WTC11 (cell line): ENCODE results near the gene FOXA3. TPM values are rescaled to one million over a fixed set of nuclear protein-coding genes. Genes with fewer than 3 reads are reported as not detected.

ENCODE experiments used
- ATAC-seq: fragments of 200-7000 bp; cut with Tn5 transposase; 2 replicates; pipeline ENCODE4 v1.10.0; 2021; ENCODE audit warnings: mild to moderate bottlenecking, moderate library complexity
- CTCF ChIA-PET: fragments of 300-600 bp; sonication (Branson Sonifier 250); formaldehyde crosslinking; loops from one replicate; lab custom pipeline; 2021; ENCODE audit warnings: antibody characterized with exemption; lab: Charles Lee
- POLR2A ChIA-PET: fragments of 350-600 bp; sonication (Branson Sonifier 250); formaldehyde crosslinking; loops from one replicate; lab custom pipeline; 2021; ENCODE audit warnings: antibody characterized with exemption; lab: Charles Lee
- DNase-seq: peaks from one replicate; pipeline ENCODE4 v3.0.0; 2021; ENCODE audit warnings: low spot score
- H3K27ac Mint-ChIP-seq: 2 replicates; pipeline ENCODE4 v1.8.0; 2021; ENCODE audit warnings: mixed read lengths
- H3K27me3 Mint-ChIP-seq: 2 replicates; pipeline ENCODE4 v1.8.0; 2021; ENCODE audit warnings: low read depth, mild to moderate bottlenecking, moderate library complexity, mixed read lengths
- H3K36me3 Mint-ChIP-seq: 2 replicates; pipeline ENCODE4 v1.8.0; 2021; ENCODE audit warnings: mixed read lengths
- H3K4me1 Mint-ChIP-seq: 2 replicates; pipeline ENCODE4 v1.8.0; 2022; ENCODE audit warnings: mixed read lengths
- H3K4me3 Mint-ChIP-seq: 2 replicates; pipeline ENCODE4 v1.8.0; 2021; ENCODE audit warnings: mild to moderate bottlenecking, moderate library complexity, mixed read lengths
- H3K9me3 Mint-ChIP-seq: 2 replicates; pipeline ENCODE4 v1.8.0; 2021; ENCODE audit warnings: mixed read lengths
- AFF4 ChIP-seq: sonication (generic); formaldehyde crosslinking; IDR thresholded peaks from 2 replicates; pipeline ENCODE4 v1.8.1; 2023; ENCODE audit warnings: mild to moderate bottlenecking, missing genetic modification reagents, borderline replicate concordance
- E2F1 ChIP-seq: sonication (generic); formaldehyde crosslinking; IDR thresholded peaks from 2 replicates; pipeline ENCODE4 v1.8.0; 2022; ENCODE audit warnings: mild to moderate bottlenecking, missing genetic modification reagents
- GTF2I ChIP-seq: fragments of 250-450 bp; sonication (Bioruptor Pico); conservative IDR thresholded peaks from 2 replicates; pipeline ENCODE4 v1.4.0; 2021; ENCODE audit warnings: mild to moderate bottlenecking
- HMGXB4 ChIP-seq: sonication (generic); formaldehyde crosslinking; IDR thresholded peaks from 2 replicates; pipeline ENCODE4 v1.8.1; 2023; ENCODE audit warnings: mild to moderate bottlenecking, moderate library complexity, missing genetic modification reagents
- MAX ChIP-seq: sonication (generic); formaldehyde crosslinking; IDR thresholded peaks from 2 replicates; pipeline ENCODE4 v1.8.0; 2022; ENCODE audit warnings: mild to moderate bottlenecking, missing genetic modification reagents
- NFYB ChIP-seq: sonication (generic); formaldehyde crosslinking; conservative IDR thresholded peaks from 2 replicates; pipeline ENCODE4 v1.8.0; 2022; ENCODE audit warnings: low read depth, missing genetic modification reagents
- NR2C2 ChIP-seq: sonication (generic); formaldehyde crosslinking; IDR thresholded peaks from 2 replicates; pipeline ENCODE4 v1.8.0; 2022; ENCODE audit warnings: mild to moderate bottlenecking, missing genetic modification reagents
- PREB ChIP-seq: sonication (generic); formaldehyde crosslinking; IDR thresholded peaks from 2 replicates; pipeline ENCODE4 v1.8.1; 2022; ENCODE audit warnings: mild to moderate bottlenecking, missing genetic modification reagents, moderate library complexity, borderline replicate concordance
- SOX15 ChIP-seq: fragments of 250-450 bp; sonication (Bioruptor Pico); IDR thresholded peaks from 2 replicates; pipeline ENCODE4 v1.9.0; 2021; ENCODE audit warnings: mild to moderate bottlenecking
- TEAD1 ChIP-seq: sonication (generic); formaldehyde crosslinking; IDR thresholded peaks from 2 replicates; pipeline ENCODE4 v1.8.0; 2022; ENCODE audit warnings: mild to moderate bottlenecking, missing genetic modification reagents
- TP53 ChIP-seq: sonication (generic); formaldehyde crosslinking; IDR thresholded peaks from 2 replicates; pipeline ENCODE4 v1.8.1; 2023; ENCODE audit warnings: mild to moderate bottlenecking, missing genetic modification reagents
- USF1 ChIP-seq: sonication (generic); formaldehyde crosslinking; IDR thresholded peaks from 2 replicates; pipeline ENCODE4 v1.8.0; 2022; ENCODE audit warnings: mild to moderate bottlenecking, missing genetic modification reagents
- ZBTB21 ChIP-seq: sonication (generic); formaldehyde crosslinking; IDR thresholded peaks from 2 replicates; pipeline ENCODE4 v1.8.1; 2023; ENCODE audit warnings: mild to moderate bottlenecking, missing genetic modification reagents, borderline replicate concordance
- ZBTB43 ChIP-seq: sonication (generic); formaldehyde crosslinking; IDR thresholded peaks from 2 replicates; pipeline ENCODE4 v1.8.1; 2023; ENCODE audit warnings: mild to moderate bottlenecking, missing genetic modification reagents
- ZMAT4 ChIP-seq: fragments of 250-450 bp; sonication (Bioruptor Pico); IDR thresholded peaks from 2 replicates; pipeline ENCODE4 v1.9.0; 2021; ENCODE audit warnings: mild to moderate bottlenecking
- ZNF121 ChIP-seq: sonication (generic); formaldehyde crosslinking; IDR thresholded peaks from 2 replicates; pipeline ENCODE4 v1.8.0; 2023; ENCODE audit warnings: missing genetic modification reagents
- ZNF138 ChIP-seq: sonication (generic); formaldehyde crosslinking; conservative IDR thresholded peaks from 2 replicates; pipeline ENCODE4 v1.8.1; 2022; ENCODE audit warnings: mild to moderate bottlenecking, moderate library complexity, missing genetic modification reagents
- ZSCAN18 ChIP-seq: fragments of 250-450 bp; sonication (Bioruptor Pico); IDR thresholded peaks from 2 replicates; pipeline ENCODE4 v2.1.2; 2022; ENCODE audit warnings: mild to moderate bottlenecking, moderate library complexity
- total RNA-seq: library from RNA; stranded (reverse); gene quantifications from 3 replicates; pipeline ENCODE4 v1.2.3, GENCODE V29; 2021

Gene FOXA3
- total RNA-seq, 1 experiment from 2014 or later: 20.7 TPM

GRCh38 chr19:45842198-45842597 lies 21.9 kb upstream of the FOXA3 start (continued):
- no peak for TF ChIP-seq ZBTB21 (CRISPR knock-in tag)
- no peak for TF ChIP-seq E2F1 (CRISPR knock-in tag)
- no peak for TF ChIP-seq USF1
- TF ChIP-seq NFYB: no peak
- no peak for TF ChIP-seq PREB
- TF ChIP-seq, all 79 proteins: peak for 0

GRCh38 chr19:45847663-45848062 lies 16.5 kb upstream of the FOXA3 start:
- H3K27ac Mint-ChIP-seq: no peak overlapping the region
- ATAC-seq (no peak), DNase-seq (no peak)
- H3K4me3 Mint-ChIP-seq: no peak overlapping the region
- H3K9me3 Mint-ChIP-seq: no peaks in the 10 kb centered on the region
- H3K36me3 Mint-ChIP-seq: peaks cover 75% of the 10 kb centered on the region
- H3K27me3 Mint-ChIP-seq: no peaks in the 10 kb centered on the region
- ChIA-PET CTCF (interaction anchor here (0.5 to 0.6 kb wide), 2 partner anchors 31 to 182 kb away, joined by 3 read pairs; no protein-coding TSS in a partner anchor), POLR2A (no interaction called here)
- no peak for TF ChIP-seq ZNF121 (CRISPR knock-in tag)
- no peak for TF ChIP-seq MAX (CRISPR knock-in tag)
- no peak for TF ChIP-seq NR2C2 (CRISPR knock-in tag)
- TF ChIP-seq TEAD1 (CRISPR knock-in tag): no peak
- TF ChIP-seq SOX15 (CRISPR knock-in tag): no peak
- no peak for TF ChIP-seq ZBTB21 (CRISPR knock-in tag)
- TF ChIP-seq ZNF138 (CRISPR knock-in tag): no peak
- TF ChIP-seq ZMAT4 (CRISPR knock-in tag): no peak
- no peak for TF ChIP-seq AFF4
- TF ChIP-seq GTF2I (CRISPR knock-in tag): no peak
- TF ChIP-seq ZBTB43 (CRISPR knock-in tag): no peak
- no peak for TF ChIP-seq HMGXB4
- TF ChIP-seq TP53: no peak
- no peak for TF ChIP-seq ZSCAN18 (CRISPR knock-in tag)
- no peaks in the 10 kb centered on the region for H3K4me1 Mint-ChIP-seq
